ENCODE results near the gene CSF3.

The CSF3 gene

DNA sequence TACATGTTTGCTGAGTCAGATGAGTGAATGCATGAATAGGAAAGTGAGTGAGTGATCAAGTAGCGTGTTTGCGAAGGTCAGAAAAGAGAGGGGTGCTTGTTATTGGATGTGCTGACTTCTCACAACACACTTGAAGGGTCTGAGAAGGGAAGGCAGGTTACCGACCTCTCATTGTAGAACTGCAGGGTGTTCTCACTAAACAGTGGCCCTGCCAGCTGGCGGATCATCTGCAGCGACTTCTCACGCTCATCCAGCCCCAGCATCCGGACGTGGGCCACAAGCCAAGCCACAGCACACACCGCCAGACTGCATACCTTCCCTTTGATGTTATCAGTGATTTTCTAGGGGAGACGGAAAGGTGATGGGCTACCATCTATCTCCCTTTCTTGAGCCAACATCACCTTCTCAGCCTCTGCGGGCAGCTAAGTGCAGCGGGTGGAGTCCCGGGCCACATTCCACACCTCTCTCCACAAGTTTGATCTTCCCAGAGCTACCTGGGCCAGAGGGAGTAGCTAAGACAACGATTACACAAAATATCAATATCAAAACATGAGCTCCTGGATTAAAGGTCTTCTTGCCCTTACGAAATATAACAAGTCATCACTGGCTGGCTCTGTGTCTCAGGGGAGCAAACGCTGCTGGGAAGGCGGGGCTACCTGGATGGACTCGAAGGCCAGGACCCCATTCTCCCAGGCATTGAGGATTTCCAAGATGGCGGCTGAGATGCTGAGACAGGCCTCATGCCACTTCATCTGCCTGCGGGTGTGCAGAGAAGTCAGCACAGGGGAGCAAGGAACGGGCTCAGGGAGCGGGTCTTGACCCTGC, 11.0 kb downstream of the CSF3 start:
- DNase-seq, result no peak

DNA sequence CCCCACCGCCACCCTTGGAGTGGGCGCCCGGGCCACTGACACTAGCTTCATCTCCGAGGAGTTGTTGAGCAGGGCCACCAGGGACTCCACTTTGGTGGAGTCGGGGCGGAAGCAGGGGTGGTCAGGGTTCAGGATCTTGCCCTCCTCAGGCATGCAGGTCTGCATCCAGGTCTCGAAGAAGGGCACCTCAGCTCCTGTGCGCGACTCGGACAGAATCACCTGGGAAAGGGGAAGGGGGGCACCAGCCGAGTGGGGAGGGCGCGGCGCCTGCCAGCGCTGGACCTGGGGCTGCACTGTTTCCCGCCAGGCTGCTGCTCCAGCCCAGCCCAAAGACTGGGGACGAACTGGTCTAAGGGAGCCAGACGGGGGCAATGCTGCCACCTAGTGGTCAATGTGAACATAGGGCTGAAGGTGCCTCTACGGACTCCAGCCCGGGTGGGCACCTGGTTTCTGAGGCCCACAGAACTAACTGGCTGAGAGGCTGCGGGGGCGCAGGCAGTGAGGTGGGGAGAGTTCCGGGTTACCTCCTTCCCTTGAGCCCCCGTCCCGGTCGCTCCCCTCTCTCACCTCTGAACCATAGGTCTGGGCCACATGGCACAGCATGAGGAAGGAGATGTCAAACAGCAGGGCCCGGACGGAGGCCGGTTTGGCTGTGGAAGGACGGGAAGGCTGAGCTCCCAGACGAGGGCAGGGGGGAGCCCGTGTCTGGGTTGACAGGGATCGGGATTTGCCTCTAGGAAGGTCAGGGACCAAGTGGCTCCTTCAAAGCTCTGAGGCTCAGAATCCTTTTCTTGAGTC, 11.8 kb downstream of the CSF3 start:
- peak; percentile 67 to 77 for DNase-seq

DNA sequence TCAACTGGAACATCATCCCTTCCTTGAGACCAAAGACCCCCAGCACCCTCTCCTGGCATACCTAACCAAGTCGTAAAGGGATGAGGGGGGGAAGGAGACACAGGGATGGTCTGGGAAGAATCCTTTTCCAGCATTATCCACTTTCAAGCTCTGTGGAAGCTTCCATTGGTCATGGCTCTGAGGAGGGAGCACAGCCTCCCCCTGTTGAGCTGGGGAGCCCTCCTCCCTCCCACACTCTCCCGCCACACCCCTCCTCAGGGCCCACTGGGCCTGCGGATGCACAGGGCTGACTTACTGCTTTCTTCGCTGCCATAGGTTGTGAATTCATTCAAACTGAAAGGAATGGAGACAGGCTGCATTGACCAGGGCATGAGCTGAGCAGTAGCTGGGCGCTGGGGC, 12.4 kb downstream of the CSF3 start:
- DNase-seq, result no peak

DNA sequence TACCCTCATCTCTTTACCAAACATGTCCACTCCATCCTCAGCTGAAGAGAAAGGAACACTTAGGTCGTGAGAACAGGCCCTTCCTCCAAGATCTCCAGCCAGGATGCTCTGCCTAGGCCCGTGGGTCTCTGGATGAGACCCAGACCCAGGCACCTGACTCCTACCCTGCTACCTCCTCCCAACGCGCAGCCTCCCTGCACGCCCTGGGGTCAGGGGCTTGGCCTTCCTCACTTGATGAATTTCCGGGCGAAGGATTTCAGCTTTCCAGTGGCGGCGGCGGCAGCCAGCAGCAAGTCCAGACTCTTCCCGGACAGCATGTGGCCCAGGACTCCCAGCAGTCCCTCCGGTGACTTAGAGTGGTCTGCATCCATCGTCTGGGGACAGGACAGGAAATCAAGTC, 13.4 kb downstream of the CSF3 start:
- DNase-seq, result no peak

DNA sequence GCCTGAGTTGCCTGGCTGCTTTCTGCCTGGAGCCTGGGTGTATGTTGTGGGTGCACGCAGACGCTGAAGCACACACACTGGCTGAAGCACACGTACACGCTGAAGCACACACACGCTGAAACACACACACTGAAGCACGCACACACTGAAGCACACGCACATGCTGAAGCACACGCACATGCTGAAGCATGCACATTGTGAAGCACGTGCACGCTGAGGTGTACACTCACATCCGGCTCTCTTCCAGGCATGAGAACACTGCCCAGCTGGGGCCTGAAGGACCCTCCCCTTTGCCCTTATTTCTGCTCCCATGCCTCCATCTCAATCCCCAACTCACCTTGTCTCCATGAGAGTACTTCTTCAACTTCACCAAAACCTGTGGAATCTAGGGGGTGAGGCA, 16.5 kb downstream of the CSF3 start:
- DNase-seq, result no peak

DNA sequence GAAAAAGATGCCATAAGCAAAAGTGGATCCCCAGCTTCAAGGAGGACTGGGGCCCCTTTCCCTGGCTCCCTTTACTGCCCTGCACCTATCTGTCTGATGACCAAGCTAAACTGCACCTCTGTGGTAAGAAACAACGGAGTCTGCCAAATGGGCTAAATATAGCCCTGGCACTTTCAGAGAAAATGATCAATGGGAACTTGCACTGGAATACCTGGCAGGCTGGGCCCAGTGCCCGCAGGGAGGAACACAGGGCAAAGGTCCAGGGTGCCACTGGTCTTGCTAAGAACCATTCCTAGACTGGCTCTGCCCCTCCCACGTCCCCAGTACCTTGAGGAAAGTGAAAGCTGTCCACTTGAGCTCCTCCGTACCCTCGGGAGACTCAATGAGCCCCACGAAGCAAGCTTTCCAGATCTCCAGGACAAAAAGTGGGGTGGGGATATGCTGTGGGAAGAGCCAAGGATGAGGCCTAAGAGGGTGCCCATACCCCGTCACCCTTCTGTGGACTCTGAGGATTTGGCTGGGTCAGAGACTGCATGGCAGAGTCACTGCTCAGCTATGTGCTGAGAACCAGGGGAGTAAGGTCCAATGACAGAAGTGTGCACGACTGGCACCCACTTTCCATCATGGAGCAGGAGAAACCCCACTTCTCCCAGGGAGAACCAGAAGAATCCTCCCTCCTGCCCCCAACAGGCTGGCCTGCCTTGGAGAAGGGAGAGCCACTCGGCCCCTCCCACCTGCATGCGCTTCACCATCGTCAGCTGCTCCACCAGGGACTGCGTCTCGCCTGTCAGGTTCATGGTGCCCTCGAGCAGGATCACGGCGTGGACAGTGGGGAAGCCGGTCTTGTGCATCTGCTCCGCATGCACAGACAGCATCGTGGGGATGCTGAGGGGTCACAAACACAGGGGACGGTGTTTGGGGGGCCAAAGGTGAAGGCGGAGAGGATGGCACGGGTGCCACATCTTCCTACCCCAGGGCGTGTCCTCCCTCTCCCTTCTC, 17.4 kb downstream of the CSF3 start:
- DNase-seq, result no peak

DNA sequence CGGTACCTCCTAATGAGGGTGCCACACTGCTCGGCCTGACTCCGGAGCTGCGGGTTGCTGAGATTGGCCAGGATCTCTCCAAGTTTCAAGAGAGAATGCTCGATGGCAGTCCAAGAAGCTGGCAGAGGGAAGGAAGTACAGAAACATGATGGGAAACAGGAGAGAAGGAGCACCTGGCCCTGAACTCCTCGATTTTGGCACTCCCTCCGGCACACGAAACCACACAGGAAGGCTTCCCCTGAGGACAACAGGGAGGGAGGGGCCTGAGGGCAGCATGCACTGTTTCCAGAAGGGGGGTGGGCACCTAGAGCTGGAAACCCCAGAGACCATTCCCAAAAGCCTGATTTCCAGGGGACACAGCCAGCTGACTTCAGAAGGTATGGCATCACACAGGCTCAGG, 18.1 kb downstream of the CSF3 start:
- DNase-seq, result no peak

DNA sequence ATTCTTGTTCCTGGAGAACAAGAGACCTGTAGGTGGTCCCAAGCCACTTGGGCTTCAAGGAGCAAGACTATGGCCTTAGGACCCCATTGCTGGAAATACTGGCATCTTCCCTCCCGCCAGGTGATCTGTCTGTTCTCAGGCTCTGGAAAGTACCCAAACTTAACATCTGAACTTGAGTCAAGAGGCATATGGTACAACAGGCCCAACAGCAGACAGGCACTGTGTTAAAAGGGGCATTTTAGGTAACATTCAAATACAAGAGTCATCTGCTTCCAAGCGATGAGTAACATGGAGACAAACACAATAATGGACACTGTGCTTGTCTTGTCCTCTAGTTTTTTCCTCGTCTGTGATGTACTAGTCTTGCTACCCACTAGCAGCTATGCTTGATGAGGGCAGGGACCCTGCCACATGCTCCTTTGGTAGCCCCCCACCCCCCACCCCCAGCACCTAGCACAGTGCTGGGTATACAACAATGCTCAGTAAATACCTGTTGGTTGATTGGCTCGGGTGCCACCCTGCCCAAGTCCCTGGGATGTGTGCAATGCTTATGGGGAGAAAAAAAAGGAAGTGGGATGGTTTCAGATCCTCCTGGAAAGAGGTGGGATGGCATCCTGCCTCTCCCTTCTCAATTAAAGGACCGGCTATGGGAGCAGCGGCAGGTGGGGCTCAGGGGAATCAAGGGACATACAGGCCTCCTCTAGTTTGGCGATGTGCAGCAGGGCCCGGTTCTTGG, 19.4 kb downstream of the CSF3 start:
- no peak for DNase-seq

DNA sequence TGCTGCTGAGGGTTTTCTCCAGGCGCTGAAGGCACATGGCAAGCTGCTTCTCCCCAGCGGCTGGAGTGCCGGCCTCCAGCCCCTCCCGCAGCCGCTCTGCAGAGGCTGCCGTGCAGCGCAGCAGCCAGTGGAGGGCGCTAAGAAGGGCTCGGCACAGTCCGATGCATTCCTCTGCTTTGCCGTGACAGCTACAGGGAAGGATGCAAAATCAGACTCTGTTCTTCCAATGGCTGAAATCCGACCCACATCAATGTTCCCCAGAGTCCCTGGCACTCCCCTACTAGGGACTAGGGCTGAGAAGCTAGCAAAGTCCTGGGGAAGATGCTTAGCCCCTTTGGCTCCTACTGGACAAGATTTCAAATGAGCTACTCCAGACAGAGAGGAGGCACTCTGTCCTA, 19.9 kb downstream of the CSF3 start:
- no peak for DNase-seq

DNA sequence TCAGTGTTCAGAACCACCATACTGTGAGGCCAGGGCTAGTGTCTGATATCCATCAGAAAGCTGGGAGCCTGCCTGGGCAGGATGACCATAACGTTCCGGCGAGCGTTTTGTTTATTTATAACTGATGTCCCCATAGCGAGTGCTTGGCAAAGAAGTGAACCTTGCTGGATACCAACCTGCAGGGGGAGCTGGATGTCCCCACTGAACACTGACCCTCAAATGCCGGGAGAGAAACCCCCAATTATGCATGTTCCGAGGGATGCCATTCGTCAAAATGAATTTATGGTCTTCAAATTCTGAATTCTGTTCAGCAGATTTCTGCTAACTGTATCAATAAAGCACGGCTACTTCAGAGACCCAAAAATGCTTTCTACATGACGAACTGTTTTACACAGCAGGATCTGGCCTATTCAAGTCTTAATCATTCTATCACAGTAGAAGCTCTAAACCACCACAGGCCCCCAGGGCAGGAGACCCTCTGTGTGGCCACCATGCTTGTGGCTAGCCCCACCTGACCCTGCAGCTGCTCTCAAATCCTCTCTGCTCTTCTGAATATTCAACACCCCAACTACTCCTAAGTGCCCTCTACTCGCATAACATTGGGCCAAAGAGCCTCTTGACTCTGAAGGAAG, 23.8 kb downstream of the CSF3 start:
- no peak for DNase-seq

DNA sequence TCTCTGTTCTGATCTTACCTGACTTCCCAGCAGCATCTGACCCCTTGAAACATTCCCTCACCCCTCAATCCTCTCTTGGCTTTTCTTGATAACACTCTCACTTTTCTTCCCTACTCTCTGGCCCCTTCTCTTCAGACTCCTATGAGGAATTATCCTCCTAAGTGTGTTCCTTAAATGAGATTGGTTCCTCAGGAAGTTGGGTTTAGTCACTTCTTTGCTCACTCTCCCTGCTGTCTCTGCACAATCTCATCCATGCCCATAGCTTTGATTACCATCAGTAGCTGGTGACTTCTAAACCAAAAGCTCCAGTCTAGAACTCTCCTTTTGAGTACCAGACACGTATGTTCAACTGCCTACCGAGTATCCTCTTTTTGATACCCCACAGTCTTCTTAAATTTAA, 26.0 kb downstream of the CSF3 start:
- no peak for DNase-seq

DNA sequence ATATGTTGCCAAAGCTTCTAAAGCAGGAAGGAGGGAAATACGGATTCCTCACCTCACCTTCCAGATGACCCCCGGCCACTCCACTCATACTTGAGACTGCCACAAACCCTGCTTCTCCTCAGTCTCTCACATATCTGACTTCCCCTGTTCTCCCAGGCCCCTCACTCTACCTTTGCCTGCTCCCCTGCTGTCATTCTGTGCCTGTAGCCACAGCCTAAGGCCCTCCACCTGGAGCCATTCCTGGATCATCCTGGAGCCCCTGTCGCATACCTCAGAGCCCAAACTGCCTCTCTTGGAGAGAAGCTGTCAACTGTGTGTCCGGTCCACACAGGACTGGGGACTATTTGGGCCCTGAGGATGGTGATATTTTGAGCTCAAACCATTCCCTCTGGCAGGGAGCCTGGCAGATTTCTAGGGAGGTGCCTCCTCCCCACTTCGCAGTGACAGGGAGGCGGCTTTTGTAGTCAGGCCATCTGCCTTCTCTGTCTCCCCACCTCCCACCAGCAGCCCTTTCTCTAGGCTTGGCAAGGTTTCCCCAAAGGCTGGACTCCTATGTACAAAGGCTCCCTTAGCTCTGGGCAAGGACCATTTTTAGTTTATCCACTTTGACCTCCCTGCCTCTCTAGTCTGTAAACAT, 41.3 kb downstream of the CSF3 start:
- no peak for DNase-seq

DNA sequence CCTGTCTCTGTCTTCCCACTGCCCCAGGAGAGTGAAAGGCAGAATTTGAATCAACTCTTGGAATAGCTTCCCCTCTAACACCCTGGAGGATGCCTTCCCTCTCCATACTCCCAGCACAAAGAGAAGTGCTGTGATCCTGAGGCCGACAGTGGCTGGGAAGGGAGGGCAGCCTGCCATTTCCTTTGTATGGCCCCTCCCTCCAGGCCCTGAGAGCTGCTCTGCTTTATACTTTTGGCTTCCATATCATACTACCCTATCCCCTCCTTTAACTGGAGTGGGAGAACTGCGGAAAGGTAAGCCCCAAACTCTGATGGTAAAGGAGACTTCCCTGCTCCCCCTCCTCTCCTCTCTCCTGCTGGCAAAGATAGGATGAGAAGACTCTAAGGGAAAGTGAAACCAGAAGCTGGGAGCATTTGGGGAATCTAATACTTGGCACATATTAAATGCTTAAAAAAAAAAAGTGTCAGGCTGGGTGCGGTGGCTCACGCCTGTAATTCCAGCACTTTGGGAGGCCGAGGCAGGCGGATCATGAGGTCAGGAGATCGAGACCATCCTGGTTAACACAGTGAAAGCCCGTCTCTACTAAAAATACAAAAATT, 43.0 kb downstream of the CSF3 start:
- DNase-seq, result no peak

DNA sequence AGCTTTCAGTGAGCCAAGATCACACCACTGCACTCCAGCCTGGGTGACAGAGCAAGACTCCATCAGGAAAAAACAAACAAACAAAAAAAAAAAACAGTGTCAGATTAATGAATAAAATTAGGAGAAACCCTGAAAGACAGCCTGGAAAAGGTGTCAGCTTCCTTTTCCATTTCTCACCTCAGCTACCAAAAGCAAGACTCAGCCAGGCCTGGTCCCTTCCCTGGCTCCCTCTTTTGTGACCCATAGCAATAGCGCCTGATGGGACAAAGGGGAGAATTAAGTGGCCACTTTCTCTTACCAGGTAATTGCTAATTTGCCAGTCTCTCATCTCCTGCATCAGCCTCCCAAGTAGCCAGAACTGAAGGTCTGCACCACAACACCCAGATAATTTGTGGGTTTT, 43.6 kb downstream of the CSF3 start:
- no peak for DNase-seq

DNA sequence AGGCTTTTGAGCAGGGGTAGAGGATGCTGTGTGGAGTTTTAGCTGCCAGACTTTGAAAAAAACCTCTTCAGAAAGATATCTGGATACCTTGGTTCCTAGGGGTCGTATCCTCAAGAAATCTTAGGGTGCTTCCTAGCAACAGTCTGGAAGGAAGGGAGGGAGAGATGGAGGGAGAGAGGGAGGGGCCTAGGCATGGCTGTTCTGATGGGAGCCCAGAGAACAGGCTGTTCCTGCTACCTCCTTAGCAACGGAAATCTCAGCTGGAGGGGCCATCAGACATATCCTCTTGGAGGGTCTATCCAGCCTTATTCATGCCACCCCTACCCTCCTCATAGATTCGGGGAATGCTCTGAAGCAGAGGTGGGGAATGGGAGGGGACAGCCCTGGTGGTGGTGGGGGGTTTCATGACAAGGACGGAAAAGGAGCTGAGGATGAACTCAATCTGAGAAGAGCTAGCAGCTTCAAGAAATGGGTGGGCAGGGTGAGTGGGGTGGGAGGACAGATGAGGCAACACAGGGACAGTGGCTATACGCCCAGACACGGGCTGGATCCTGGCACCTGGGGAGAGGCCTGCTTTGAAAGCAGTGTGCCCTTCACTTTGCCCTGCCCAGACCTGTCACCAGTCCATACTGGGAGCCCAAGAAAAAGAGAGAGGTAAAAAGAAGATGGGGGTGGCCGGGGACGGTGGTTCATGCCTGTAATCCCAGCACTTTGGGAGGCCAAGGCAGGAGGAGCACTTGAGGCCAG, 44.7 kb downstream of the CSF3 start:
- DNase-seq, result no peak

DNA sequence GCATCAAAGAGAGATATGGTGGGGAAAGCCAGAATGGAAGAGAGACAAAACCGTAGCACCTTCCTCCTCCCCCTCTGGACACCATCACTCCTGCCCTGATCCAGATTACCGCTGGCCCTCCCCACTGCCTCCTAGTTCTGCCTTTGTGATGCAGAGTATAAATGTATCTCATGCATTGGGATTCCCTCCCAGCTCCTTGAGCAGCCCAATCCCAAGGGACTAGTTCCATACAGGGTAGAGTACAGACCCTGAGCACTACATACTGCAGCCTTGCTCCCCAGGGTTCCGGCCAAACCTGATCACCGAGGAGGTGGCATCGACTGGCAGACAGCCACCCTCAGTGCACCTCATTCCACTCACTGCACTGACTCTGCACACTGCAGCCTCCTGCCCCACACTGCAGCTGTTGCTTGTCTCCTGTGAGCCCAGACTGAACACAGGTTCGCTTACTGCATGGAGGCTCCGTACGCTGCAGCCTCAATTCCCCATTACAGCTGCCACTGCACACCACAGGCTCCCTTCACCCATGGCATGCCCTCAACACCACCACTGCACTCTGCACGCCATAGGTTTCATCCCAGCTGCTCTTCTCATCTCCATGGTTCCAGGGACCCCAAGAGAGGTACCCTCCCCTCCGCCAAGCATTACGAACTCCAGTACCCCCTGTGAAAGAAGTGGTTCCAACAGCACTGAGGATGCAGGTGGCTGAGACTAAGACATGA, 45.8 kb downstream of the CSF3 start:
- no peak for DNase-seq

DNA sequence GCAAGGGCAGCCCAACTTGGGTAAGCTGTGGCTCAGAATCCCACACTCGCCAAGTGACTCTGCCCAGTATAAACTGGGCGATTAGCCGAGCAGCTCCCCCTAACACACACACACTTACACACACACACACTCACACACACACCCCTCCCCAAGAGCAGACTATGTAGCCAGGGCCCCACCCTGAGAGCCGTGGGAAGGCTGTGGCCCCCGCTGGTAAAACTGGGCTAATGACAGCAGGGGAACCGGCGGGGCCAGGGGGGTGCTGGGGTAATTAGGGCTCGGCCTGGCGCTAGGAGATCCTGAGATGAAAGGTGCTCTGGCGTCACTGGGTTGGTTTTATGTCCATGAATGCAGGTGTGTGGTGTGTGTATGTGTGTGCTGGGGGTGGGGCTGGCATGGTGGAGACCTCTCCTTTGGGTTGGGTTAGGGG, 46.4 kb downstream of the CSF3 start:
- DNase-seq, result no peak

DNA sequence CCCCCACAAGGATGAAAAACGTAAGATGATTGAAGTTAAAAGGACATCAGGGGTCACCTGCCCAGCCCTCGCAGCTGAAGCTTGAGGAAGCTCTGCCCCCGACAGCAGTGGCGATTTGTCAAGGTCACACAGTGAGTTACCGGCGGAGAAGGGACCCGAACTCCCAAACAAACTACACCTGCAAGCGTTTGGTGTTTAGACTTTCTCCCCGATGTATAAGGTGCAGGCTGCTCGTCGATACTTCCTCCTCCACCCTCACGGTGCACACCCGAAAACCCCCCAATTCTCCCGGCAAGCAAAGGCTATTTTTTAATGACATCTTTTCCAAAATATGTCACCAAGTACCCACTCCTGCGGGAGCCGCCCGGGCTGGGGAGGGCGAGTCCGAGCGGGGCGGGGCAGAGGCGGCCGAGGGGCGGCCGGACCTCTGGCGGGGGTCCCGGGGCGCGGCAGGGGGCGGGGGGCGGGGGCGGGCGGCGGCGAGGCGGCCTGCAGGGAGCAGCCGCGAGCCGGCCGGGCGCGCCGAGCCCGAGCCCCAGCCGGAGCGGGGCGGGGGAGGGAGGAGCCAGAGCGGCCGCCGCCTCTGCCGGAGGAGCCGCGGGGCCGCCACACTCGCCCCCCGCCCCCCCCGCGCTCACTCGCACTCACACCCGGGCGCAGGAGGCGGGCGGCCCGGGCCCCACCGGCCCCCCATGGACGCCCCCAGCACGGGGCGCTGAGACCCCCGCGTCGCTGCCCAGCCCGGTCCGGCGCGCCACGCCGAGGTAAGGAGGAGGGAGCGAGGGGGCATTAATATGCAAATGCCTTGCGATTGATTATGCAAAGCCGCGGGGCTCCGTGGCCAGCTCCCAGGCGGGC, 47.3 kb downstream of the CSF3 start, which contains the start of gene THRA:
Gene THRA (plus strand): TSS at position 637 of the 858 bp plus-strand sequence. CDS start 11,524 bp downstream, outside the sequence.
- DNase-seq, result peak in 1 of 2 donors; percentile 66

Data from stimulated activated CD4-positive, alpha-beta T cell treated with anti-CD3 and anti-CD28 coated beads, Interleukin-2, amount 100 ng/mL, for 48 hours (primary cell).